ENCODE data around the gene MRGPRG. TPM values are rescaled to one million over a fixed set of nuclear protein-coding genes. Genes with fewer than 3 reads are reported as not detected.

The MRGPRG gene
- total RNA-seq, 1 donor from 2014 or later = not detected

- no peak for TF ChIP-seq POLR2A (IDR thresholded peaks at IDR 0.05)
- Histone ChIP-seq H3K27ac (no peak overlapping the region), H3K27me3 (no peaks in the 10 kb centered on the region), H3K4me3 (peak overlapping the region; percentile 0 to 12), H3K36me3 (no peaks in the 10 kb centered on the region), H3K9me3 (no peaks in the 10 kb centered on the region), H3K4me1 (no peaks in the 10 kb centered on the region)
- intact Hi-C loops (cut with DNase I) = no loop called here
- no peak for DNase-seq (ENCODE audit: extremely low spot score in 2 of 2)
These were observed 12.9 kb upstream of the MRGPRG start for GRCh38 chr11:3231550-3231850.

GRCh38 chr11:3230636-3231549 is 12.3 kb upstream of the MRGPRG start:
- intact Hi-C loops (cut with DNase I) = no loop called here
- Histone ChIP-seq H3K27me3 (no peaks in the 10 kb centered on the region), H3K27ac (no peak overlapping the region), H3K4me3 (no peak overlapping the region), H3K36me3 (no peaks in the 10 kb centered on the region), H3K9me3 (no peaks in the 10 kb centered on the region), H3K4me1 (no peaks in the 10 kb centered on the region)
- TF ChIP-seq POLR2AphosphoS5 (IDR thresholded peaks at IDR 0.05; ENCODE audit: insufficient read depth in 1 of 2, low read depth in 1 of 2) = no peak
- TF ChIP-seq CTCF (IDR thresholded peaks at IDR 0.05) = no peak
- TF ChIP-seq POLR2A (IDR thresholded peaks at IDR 0.05) = no peak
- no peak for DNase-seq (ENCODE audit: extremely low spot score in 2 of 2)

GRCh38 chr11:3229673-3230630 is 11.3 kb upstream of the MRGPRG start:
- no peaks in the 10 kb centered on the region for H3K36me3 ChIP-seq
- no peaks in the 10 kb centered on the region for H3K27me3 ChIP-seq
- intact Hi-C loops (cut with DNase I) = no loop called here
- TF ChIP-seq CTCF (IDR thresholded peaks at IDR 0.05) (no peak), POLR2A (IDR thresholded peaks at IDR 0.05) (no peak)
- no peak overlapping the region for H3K27ac ChIP-seq
- H3K9me3 ChIP-seq = no peaks in the 10 kb centered on the region
- no peaks in the 10 kb centered on the region for H3K4me1 ChIP-seq
- peak in 1 of 2 donors; percentile 89 for DNase-seq (ENCODE audit: extremely low spot score in 2 of 2)
- no peak overlapping the region for H3K4me3 ChIP-seq

GRCh38 chr11:3228445-3228829 is 9.8 kb upstream of the MRGPRG start:
- Histone ChIP-seq H3K4me1 (no peaks in the 10 kb centered on the region), H3K36me3 (no peaks in the 10 kb centered on the region), H3K27ac (no peak overlapping the region), H3K4me3 (no peak overlapping the region), H3K27me3 (no peaks in the 10 kb centered on the region), H3K9me3 (no peaks in the 10 kb centered on the region)
- DNase-seq (ENCODE audit: extremely low spot score in 2 of 2) = peak in 1 of 2 donors; percentile 80
- TF ChIP-seq POLR2AphosphoS5 (IDR thresholded peaks at IDR 0.05; ENCODE audit: insufficient read depth in 1 of 2, low read depth in 1 of 2) (no peak), POLR2A (IDR thresholded peaks at IDR 0.05) (no peak), CTCF (IDR thresholded peaks at IDR 0.05) (no peak)
- intact Hi-C loops (cut with DNase I) = no loop called here

GRCh38 chr11:3227568-3228444 is 9.2 kb upstream of the MRGPRG start:
- Histone ChIP-seq H3K27me3 (no peaks in the 10 kb centered on the region), H3K36me3 (no peaks in the 10 kb centered on the region), H3K4me3 (no peak overlapping the region), H3K27ac (no peak overlapping the region), H3K9me3 (no peaks in the 10 kb centered on the region), H3K4me1 (no peaks in the 10 kb centered on the region)
- DNase-seq (ENCODE audit: extremely low spot score in 2 of 2) = peak in 1 of 2 donors; percentile 89
- TF ChIP-seq POLR2AphosphoS5 (IDR thresholded peaks at IDR 0.05; ENCODE audit: insufficient read depth in 1 of 2, low read depth in 1 of 2) = no peak
- no peak for TF ChIP-seq POLR2A (IDR thresholded peaks at IDR 0.05)
- TF ChIP-seq CTCF (IDR thresholded peaks at IDR 0.05) = no peak
- intact Hi-C loops (cut with DNase I) = no loop called here

All from vagina (tissue), 2 donors.